Esophagus squamous epithelium (tissue), 5 donors: ENCODE results near the gene ABR. TPM values are rescaled to one million over a fixed set of nuclear protein-coding genes. Genes with fewer than 3 reads are reported as not detected.

ENCODE experiments used
- DNase-seq: peaks from one replicate; lab custom pipeline; 2025; lab: John Stamatoyannopoulos, UW
- H3K27ac ChIP-seq, 4 donors: fragments of 200-600 bp; sonication (generic); one replicate each; pipeline ENCODE4 v1.5.1; 2016 to 2019; ENCODE audit warnings: mild to moderate bottlenecking in 1 of 4
- H3K27me3 ChIP-seq, 4 donors: fragments of 200-600 bp; sonication (generic); 1 replicate in 3 of 4; 2 replicates in 1 of 4; pipeline versions ENCODE4 v1.5.1 to v1.6.0; 2017 to 2021; ENCODE audit warnings: antibody characterized with exemption in 1 of 4
- H3K36me3 ChIP-seq, 3 donors: fragments of 200-600 bp; sonication (generic); one replicate each; pipeline ENCODE4 v1.5.1; 2016 to 2019
- H3K4me1 ChIP-seq, 3 donors: fragments of 200-600 bp; sonication (generic); one replicate each; pipeline ENCODE4 v1.5.1; 2017 to 2019
- H3K4me3 ChIP-seq, 4 donors: fragments of 200-600 bp; sonication (generic); 1 replicate in 3 of 4; 2 replicates in 1 of 4; pipeline ENCODE4 v1.5.1; 2016 to 2019; ENCODE audit warnings: mild to moderate bottlenecking in 2 of 4, moderate library complexity in 1 of 4
- H3K9me3 ChIP-seq, 3 donors: fragments of 200-600 bp; sonication (generic); one replicate each; pipeline ENCODE4 v1.5.1; 2016 to 2019
- POLR2A ChIP-seq, 4 donors: fragments of 450-650 bp; IDR thresholded peaks; one replicate each; pipeline ENCODE4 v1.6.1; 2017; ENCODE audit warnings: antibody characterized with exemption in 4 of 4, mild to moderate bottlenecking in 4 of 4, moderate library complexity in 3 of 4
- WGBS, 2 donors: methylation state at CpG; one replicate each; pipeline ENCODE4 v1.1.5; 2018; 5-methylcytosine and 5-hydroxymethylcytosine counted together
- intact Hi-C: fragments of 100-400 bp; cut with DNase I; formaldehyde crosslinking; loops from one replicate; pipeline ENCODE4 v1.15.0; 2022
- total RNA-seq, 4 donors: library from RNA; depleted of rRNA; stranded (reverse); fragments of >200 nt; gene quantifications; one replicate each; pipeline ENCODE4 v1.1.0, GENCODE V29; 2016
- TF ChIP-seq, protein P1 (sequence below), 6 experiments: fragments of 450-650 bp in 4 of 6; fragments of 200-600 bp in 2 of 6; sonication (generic) in 2 of 6; IDR thresholded peaks; one replicate each; pipeline ENCODE4 v1.5.1; 2016 to 2019; ENCODE audit warnings: antibody characterized with exemption in 6 of 6, mild to moderate bottlenecking in 4 of 6, moderate library complexity in 4 of 6
- donor health status: DM: yes; HTN: yes; CAD: no.

Gene ABR
- total RNA-seq, 4 donors from 2014 or later, result 62.1 to 248 (median 75.5) TPM

- H3K27me3 ChIP-seq, result no peaks in the 10 kb centered on the region
- H3K27ac ChIP-seq, result no peak overlapping the region
- no peak for DNase-seq
- TF ChIP-seq, protein P1, sequence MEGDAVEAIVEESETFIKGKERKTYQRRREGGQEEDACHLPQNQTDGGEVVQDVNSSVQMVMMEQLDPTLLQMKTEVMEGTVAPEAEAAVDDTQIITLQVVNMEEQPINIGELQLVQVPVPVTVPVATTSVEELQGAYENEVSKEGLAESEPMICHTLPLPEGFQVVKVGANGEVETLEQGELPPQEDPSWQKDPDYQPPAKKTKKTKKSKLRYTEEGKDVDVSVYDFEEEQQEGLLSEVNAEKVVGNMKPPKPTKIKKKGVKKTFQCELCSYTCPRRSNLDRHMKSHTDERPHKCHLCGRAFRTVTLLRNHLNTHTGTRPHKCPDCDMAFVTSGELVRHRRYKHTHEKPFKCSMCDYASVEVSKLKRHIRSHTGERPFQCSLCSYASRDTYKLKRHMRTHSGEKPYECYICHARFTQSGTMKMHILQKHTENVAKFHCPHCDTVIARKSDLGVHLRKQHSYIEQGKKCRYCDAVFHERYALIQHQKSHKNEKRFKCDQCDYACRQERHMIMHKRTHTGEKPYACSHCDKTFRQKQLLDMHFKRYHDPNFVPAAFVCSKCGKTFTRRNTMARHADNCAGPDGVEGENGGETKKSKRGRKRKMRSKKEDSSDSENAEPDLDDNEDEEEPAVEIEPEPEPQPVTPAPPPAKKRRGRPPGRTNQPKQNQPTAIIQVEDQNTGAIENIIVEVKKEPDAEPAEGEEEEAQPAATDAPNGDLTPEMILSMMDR (IDR thresholded peaks at IDR 0.05), result no peak
- TF ChIP-seq POLR2A (IDR thresholded peaks at IDR 0.05), result no peak
- H3K4me1 ChIP-seq, result peaks cover 0 to 25% (median 0%) of the 10 kb centered on the region in 3 donors
- H3K9me3 ChIP-seq, result no peaks in the 10 kb centered on the region
- 82 to 85% methylated on average over 13 to 15 of the region's 25 CpGs for WGBS, 2 donors
- H3K4me3 ChIP-seq, result no peak overlapping the region
- intact Hi-C loops, result no loop called here
- H3K36me3 ChIP-seq, result peaks cover 20 to 98% (median 28%) of the 10 kb centered on the region in 3 donors
Measured at GRCh38 chr17:1073241-1073962, 106.4 kb downstream of the ABR start.

DNA sequence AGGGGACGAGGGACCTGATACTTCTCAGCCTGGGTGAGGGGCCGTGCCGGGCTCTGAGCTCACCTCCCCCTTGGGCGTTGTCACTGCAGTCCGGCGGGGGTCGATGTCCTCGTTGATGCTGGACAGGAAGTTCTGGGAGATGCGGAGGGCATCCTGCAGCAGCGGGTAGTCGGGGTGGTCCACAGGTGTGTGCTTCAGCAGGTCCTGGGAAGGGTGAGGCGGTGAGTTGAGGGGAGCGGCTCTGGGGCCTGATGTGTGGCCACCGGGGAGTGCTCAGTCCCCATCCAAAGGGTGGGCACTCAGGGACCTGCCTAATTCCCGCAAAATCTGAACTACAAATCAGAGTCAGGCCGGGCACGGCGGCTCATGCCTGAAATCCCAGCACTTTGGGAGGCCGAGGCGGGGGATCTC lies 107.2 kb downstream of the ABR start:
- intact Hi-C loops, result no loop called here
- TF ChIP-seq POLR2A (IDR thresholded peaks at IDR 0.05), result no peak
- TF ChIP-seq, protein P1 (IDR thresholded peaks at IDR 0.05), result no peak
- Histone ChIP-seq H3K36me3 (peaks cover 17 to 98% (median 28%) of the 10 kb centered on the region in 3 donors), H3K9me3 (no peaks in the 10 kb centered on the region), H3K27ac (no peak overlapping the region), H3K4me1 (peaks cover 0 to 27% (median 3%) of the 10 kb centered on the region in 3 donors), H3K27me3 (no peaks in the 10 kb centered on the region), H3K4me3 (no peak overlapping the region)
- 92% methylated on average over 5 of the region's 20 CpGs; no CpG with 5 or more reads in 1 of the 2 donors for WGBS, 2 donors
- DNase-seq, result no peak

DNA sequence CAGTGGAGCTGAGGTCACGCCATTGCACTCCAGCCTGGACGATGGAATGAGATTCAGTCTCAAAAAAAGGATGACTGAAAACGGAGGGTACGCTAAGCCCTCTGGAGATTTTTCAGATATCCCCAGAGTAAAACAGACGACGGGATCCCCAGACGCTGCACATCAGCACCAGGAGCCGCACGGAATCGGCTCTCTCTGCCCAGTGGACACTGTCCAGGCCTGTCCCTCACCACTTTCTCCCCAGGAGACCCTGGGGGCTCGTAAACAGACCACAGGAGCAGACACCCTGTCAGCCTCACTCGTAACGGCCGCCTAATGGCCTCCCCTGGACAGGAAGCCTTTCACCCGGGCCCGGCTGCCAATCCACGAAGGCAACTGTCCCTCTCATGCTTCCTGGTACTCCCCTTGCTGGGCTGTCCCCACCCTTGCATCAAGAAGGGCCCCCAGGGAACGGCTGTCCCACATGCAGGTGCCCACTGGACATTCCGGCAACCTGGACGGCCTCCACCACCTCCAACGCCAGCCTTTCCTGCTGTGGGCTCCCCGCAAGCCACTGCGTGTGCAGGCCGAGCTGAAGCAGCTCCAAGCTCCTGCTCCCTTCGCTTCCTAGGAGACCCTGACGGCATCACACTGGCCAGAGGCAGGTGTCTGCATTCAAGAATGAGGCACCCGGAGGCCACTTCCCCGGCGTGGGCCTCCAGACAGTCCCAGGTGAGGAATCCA lies 108.5 kb downstream of the ABR start:
- peaks cover 0 to 2% (median 0%) of the 10 kb centered on the region in 3 donors for H3K9me3 ChIP-seq
- no peaks in the 10 kb centered on the region for H3K27me3 ChIP-seq
- peaks cover 0 to 33% (median 5%) of the 10 kb centered on the region in 3 donors for H3K4me1 ChIP-seq
- no peak for DNase-seq
- TF ChIP-seq POLR2A (IDR thresholded peaks at IDR 0.05), result no peak
- TF ChIP-seq, protein P1 (IDR thresholded peaks at IDR 0.05), result no peak
- no peak overlapping the region for H3K27ac ChIP-seq
- H3K36me3 ChIP-seq, result peaks cover 12 to 98% (median 31%) of the 10 kb centered on the region in 3 donors
- intact Hi-C loops, result no loop called here
- WGBS, 2 donors, result 88 to 97% methylated on average over 11 to 15 of the region's 29 CpGs
- no peak overlapping the region for H3K4me3 ChIP-seq

GRCh38 chr17:1070411-1070810 lies 109.4 kb downstream of the ABR start:
- WGBS, 2 donors, result 93% methylated on average over 17 of the region's 21 CpGs; no CpG with 5 or more reads in 1 of the 2 donors
- intact Hi-C loops, result no loop called here

More at GRCh38 chr17:1070411-1070810, 109.4 kb downstream of the ABR start:
- H3K9me3 ChIP-seq, result peaks cover 0 to 9% (median 0%) of the 10 kb centered on the region in 3 donors
- TF ChIP-seq POLR2A (IDR thresholded peaks at IDR 0.05), result no peak
- TF ChIP-seq, protein P1 (IDR thresholded peaks at IDR 0.05), result no peak
- peaks cover 0 to 25% (median 5%) of the 10 kb centered on the region in 3 donors for H3K4me1 ChIP-seq
- H3K4me3 ChIP-seq, result no peak overlapping the region
- H3K27me3 ChIP-seq, result no peaks in the 10 kb centered on the region
- H3K36me3 ChIP-seq, result peaks cover 12 to 98% (median 40%) of the 10 kb centered on the region in 3 donors
- DNase-seq, result no peak
- no peak overlapping the region for H3K27ac ChIP-seq
